HG02870 (cell line): ENCODE results near the gene CKS1B.
A peak's percentile ranks its signal among the peaks of the same experiment; 100 is the strongest.
"Not testable (repeated sequence)": the region's sequence is repeated elsewhere in the genome, so short reads cannot be mapped to it uniquely, and the experiment has no call there.

Experiments
- ATAC-seq: cut with Tn5 transposase; IDR thresholded peaks from one replicate; pipeline ENCODE4 v1.9.1; 2021; ENCODE audit warnings: mild to moderate bottlenecking, moderate library complexity; ENCODE audit not compliant: unreplicated experiment

The CKS1B gene

DNA sequence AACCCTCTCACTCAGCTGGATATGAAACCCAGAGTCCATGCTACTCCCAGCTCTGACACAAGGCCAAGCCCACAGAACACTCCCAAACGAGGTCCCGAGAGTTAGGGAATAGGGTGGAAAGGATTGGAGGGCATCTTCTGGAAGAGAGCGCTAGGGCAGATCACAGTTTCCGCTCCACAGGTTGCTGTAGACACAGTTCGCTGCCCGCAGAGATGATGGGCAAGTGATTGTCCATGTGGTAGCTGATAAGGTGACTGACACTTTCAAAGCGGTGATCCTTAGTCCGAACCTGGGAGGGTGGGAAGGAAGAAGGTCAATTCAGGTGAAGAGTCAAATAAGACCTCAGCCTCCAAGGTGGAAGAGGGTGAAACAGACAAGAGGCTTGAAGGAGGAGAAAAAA is 10.8 kb upstream of the CKS1B start:
- no peak for ATAC-seq

DNA sequence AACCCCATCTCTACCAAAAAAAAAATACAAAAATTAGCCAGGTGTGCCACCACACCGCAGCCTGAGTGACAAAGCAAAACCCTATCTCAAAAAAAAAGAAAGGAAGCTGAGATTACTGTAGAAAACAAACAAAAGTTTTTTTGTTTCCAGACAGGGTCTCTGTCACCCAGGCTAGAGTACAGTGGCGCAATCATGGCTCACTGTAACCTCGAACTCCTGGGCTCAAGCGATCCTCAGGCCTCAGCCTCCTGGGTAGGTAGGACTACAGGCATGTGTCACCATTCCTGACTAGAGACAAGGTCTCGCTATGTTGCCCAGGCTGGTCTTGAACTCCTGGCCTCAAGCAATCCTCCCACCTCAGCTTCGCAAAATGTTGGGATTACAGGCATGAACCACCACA is 10.1 kb upstream of the CKS1B start:
- ATAC-seq: no peak

DNA sequence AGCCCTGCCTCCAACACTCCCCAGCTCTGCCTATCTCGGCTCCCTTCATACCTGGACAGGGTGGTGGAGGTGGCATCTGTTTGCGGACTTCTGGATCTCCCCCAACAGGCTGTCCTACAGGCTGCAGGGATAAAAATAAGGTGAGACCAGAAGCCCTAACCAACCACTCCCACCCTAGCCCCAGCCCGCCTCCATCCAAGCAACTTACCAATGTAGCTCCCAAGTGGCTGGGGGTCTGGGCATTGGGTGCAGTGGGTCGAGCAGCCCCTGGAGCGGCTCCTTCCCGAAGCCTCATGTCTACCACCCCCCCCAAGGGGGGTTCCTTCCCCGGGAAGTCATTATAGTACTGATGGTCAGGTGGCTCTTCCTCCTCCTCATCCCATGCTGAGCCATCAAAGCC is 8.4 kb upstream of the CKS1B start:
- ATAC-seq: no peak

DNA sequence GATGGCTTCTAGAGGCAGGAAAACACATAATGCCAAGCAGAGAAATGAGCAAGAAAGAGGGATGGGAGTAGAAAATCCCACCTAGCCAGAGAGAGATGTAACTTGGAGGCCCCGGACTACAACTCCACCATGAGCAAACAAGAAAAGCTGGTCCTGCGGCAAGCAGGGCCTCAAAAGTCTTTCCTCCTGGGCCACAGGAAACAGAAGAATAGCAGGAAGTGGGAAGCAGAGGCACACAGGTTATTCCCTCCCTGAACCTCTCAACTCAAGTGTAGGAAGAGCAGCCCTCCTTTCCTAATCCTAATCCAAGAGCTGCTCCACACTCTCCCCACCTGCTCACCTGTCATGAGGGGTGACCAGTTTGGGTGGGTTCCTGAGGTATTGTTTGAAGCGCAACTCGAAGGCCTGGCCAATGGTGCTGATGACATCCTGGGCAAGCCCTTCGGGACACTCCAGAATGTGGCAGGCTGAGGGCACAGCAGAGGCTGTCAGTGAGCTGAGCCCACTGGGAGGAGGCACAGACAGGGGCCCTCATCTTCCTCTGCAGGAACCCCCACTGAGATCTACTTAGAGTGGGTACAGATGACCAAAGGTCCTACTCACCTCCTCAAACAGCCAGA is 7.0 kb upstream of the CKS1B start:
- no peak for ATAC-seq

DNA sequence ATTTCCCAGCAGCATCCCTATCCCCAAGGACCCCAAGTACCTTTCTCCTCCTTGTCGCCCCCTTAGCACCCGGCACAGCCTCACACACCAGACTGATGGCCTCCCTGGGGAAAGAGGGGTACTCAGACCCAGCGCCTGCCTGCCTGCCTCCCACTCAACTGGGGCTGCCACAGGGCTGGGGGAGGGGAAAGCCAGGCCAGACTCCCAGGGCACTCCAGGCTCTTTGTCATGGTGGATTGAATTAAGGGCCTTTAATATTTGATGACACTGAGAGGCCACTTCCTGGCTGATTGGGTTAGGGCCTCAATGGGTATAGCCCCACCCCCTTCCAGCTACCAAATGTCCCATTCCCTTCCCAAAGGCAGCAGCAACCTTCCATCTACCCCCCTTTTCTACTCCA is 5.8 kb upstream of the CKS1B start:
- no peak for ATAC-seq

DNA sequence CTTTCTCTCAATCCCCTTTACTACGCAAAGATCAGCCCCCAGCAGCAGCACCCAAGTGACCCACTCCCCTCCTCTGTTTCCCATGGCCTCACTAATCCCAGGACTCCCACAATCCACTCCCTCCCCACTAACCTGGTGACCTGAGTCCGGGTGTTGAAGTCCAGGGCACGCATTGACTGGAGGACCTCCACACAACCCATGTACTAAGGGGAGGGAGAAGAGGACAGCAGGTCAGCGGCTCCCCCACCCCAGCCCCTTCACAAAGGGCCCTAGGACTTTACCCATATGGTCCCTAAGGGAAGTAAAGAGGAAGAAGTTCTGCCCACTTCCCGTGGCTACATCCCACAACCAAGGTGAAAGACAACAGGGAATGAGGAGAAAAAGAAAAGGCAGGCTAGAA is 5.2 kb upstream of the CKS1B start:
- ATAC-seq: no peak

DNA sequence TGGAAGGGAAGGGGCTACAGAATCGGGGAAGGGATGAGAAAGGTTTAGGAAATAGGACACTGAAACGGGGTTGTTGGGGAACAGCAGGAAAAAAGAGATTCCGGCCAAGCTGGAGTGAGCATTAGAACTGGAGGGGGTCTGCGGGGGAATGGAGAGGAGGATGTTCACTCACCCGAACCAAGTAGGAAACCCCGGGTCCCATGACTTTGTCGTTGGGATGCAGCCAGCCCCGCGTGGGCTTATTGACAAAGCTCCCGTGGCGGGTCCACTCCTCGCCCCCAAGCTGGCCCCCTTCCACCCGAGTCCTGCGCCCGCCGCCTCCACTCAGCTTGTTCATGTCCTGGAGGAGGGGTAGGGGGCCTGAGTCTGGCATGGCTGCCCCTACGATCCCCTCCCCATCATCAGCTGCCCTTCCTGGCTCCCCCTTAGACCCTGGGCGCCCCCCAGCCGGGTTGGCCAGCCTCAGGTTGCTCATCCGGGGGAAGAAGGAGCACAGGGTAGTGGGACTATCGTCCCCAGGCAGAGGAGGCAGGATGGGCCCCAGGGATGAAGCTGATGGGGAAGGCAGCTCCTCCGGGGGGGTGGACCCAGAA is 4.5 kb upstream of the CKS1B start:
- ATAC-seq: no peak

DNA sequence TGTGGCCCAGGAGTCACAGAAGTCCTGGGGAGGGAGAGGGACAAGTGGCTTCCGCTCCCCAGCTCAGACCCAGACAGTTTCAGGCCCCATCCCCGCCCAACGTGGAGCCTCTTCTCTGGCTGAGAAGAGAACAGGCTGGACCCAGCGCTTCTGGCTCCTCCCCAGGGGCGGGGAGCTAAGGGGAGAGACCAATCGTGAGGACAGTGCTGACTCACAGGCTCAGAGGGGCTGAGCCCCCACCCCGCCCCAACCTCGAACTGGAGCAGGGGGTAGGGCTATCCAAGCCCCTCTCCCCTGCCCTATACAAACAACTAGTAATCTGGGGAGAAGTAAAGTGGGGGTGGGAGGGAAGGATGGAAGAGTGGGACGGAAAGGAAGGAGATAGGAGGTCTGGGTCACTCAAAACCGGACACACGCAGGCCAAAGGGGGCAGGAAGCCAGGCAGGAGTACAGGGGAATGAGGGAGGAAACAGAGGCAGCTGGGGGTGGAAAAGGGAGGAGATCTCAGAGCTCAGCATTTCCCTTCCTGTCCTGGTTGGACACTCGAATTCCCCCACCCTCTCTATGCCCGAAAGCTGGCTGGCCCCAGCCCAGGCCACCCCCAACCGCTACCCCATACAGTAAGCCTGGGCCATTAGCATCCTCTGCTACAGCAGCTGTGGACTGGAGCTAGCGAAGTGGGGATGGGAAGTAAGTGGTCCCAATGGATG is 3.7 kb upstream of the CKS1B start, which contains the start of gene SHC1:
Gene SHC1, minus strand, starts transcription at position 117 of the 710 bp plus-strand sequence. CDS start 221 bp downstream, outside the sequence.
- ATAC-seq: peak; percentile 24

DNA sequence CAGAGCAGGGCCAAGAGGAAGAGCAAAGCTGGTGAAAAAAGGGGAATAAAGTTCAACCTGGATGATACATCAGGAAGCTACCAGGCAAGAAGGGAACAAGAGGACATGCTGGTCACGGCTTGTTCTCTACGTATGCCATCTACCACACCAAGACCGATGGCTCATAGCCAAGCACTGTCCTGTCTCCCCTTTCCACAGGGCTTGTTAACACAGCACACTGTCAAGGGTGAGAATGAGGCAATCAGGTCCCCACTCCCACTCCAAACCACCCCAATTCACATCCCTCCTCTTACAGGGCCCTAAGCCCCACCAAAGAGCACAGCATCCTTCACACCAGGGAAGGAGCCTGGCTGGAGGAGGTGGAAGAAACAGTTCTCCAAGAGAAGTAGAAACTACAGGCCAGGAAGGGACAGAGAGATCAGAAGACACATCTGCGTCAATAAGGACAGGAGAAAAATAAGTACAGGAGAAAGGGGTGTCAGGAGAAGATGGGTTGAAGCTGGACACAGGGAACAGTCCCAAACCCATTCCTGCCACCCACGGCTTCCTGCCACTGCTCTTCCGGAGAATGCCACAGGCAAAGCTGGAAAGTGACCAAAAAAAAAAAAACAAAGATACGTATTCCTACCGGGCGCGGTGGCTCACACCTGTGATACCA is 3.0 kb upstream of the CKS1B start:
- no peak for ATAC-seq

DNA sequence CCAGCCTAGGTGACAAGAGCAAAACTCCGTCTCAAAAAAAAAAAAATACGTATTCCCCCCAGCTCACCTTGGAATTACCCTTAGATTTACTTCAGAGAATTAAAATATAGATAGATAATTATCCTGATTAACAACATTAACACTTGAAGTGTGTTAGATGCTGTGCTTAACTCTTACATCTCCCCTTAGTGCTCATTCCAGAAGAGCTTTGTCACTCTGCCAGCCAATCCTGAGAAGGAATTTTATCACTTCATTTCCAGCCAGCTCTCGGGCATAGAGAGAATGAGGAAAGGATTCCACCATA is 2.3 kb upstream of the CKS1B start:
- no peak for ATAC-seq

DNA sequence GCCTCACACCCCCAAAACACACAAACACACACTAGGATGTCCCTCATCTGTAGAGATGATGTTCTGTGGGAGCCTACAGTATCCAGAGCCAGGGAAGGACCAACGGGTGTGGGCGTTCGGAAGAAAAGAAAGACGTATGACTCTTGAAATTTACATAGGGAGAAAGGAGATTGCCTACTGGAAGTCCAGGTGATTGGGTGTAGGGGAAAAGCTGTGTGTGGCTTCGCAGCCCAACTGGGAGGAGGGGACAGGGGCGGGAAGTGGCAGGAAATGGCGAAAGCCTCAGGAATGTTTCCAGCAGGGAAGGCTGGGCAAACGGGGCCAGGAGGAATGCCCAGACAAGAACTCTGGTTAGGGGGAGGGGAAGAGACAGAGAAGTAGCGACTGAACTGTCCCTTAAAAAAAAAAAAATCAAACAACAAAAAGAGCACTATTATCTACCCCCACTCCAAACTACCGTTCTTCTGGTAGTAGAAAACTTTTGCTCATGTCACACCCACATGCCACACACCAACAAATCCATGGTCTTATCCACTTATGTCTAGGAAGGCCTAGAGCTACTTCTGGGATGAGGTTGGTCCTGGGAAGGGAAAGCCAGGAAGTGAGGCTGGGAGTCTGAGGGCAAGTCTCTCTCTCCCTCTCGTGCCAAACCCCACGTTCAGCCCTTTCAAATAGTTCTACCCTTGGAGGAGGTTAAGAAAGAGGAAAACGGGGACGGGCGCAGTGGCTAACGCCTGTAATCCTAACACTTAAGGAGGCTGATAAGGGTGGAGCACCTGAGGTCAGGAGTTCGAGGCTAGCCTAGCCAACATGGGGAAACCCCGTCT is 1.8 kb upstream of the CKS1B start:
- no peak for ATAC-seq

DNA sequence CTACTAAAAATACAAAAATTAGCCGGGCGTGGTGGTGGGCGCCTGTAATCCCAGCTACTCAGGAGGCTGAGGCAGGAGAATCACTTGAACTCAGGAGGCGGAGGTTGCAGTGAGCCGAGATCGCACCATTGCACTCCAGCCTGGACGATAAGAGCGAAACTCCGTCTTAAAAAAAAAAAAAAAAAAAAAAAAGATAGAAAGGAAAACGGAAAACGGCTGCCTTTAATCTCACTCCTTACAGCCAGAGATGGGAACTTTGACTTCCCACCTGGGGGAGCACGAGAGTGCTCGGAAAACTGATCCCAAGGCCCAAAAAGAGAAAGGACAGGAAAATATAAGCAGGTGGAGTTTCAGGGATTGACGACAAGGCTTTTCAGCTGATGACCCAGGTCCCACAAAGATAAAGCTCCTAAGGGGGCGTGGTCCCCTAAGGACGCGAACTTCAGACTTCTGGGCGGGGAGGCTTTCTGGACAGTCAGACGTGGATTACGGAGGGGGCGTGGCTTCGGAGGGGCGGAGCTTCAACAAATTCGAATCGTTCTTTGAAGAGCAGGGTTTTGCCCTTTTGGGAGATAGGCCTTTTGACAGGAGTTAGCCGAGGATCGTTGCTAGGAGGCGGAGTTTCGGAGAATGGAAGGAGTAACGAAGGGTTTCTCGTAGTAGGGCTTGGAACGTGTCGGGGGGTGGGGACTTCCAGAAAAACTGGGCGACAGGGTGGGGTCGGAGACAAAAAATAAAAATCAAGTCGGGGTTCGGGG is 958 bp upstream of the CKS1B start:
- ATAC-seq: peak; percentile 13

DNA sequence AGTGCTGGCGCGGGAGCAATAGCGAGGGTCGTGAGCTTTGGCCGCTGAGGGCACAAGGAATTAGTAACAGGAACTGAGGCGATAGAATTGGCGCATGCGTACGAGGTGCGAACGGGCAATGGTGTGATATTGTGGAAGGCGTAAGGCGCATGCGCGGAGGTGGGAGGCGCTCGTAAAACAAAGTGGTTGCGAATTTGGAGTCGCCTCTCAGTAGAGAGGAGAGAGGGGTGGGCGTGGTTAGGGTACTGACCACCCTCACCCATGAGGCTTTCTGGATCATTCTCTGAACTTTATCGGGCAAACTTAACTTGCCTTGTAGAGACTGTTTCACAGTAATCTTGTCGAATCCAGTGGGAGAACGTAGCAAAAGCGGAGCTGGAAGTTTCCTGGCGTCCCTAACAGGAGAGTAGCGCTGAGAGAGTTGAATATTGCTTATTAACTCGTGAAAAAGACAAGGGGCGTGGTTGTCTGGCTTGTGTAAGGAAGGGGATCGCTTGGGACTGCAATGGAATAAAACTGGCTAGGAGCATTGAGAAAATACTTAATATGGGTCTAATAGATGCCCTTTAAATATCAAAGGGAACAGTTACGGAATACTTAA is 427 bp downstream of the CKS1B start:
- ATAC-seq: peak; percentile 36

DNA sequence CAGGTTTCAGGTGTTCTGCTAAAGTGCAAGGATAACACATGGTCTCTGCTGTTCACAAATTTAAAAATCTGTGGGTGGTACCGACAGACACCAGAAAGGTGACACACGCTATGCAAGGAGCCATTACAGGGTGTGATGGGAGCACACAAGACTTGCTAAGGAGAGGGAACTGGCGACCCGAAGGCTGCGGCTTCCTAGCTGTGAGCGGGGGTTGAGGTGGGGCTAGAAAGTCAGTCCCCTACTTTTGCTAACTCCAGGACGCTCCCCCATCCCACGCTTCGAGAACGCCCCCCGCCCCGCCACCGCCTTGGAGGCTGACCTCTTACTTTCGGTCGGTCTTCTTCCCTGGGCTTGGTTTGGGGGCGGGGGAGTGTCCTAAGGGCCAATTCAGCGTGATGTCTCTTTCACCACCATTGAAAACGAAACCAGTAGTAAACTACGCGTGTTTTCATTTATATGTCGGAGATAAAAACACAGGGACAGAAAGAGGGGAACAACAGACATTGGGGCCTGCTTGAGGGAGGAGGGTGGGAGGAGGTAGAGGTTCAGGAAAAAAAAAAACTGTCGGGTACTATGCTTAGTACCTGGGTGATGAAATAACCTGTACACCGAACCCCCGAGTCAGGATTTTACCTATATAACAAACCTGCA is 1.1 kb downstream of the CKS1B start:
- no peak for ATAC-seq

DNA sequence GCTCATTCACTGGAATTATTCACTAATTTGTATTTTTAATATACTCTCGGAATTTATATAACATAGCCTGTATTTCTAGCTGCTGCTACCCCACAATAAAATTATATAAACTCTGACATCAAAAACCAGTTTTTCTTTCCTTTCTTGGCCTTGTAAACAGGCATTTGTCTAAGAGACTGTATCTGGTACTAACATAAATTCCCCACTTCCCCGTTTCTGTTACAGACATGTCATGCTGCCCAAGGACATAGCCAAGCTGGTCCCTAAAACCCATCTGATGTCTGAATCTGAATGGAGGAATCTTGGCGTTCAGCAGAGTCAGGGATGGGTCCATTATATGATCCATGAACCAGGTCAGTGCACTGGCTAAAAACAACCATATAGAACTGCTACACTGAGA is 3.3 kb downstream of the CKS1B start:
- not testable (repeated sequence) for ATAC-seq

DNA sequence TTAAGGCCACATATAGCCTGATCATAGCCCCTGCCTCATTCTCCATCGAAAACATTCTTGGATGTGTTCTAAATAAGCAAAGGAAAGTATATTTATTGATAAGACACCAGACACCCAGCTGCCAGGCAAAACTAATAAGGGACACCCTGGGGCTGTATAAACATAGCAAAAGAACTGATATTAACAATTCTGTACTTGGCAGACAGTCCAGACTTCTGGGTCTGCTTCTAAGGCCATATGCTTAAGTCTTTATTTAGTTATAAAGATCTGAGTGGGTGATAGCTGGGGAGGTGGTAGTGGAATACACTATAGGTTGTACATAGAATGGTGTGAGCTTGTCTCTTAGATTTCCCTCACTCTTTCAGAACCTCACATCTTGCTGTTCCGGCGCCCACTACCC is 3.9 kb downstream of the CKS1B start:
- no peak for ATAC-seq

DNA sequence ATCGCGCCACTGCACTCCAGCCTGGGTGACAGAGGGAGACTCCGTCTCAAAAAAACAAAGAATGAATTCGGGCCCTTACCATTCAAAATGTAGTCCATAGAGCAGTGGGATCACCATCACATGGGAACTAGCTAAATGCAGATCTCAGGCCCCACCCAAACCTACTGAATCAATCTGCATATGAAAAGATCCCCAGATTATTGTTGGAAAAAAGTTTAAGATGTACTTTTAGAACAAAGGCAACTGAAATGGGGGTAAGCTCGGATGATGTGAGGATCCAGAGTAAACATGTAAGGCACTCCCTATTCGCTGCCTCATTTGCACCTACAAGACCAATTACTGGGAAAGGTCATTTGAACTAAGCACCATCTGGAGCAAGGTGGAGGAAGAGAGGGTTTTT is 7.9 kb downstream of the CKS1B start:
- ATAC-seq: no peak

DNA sequence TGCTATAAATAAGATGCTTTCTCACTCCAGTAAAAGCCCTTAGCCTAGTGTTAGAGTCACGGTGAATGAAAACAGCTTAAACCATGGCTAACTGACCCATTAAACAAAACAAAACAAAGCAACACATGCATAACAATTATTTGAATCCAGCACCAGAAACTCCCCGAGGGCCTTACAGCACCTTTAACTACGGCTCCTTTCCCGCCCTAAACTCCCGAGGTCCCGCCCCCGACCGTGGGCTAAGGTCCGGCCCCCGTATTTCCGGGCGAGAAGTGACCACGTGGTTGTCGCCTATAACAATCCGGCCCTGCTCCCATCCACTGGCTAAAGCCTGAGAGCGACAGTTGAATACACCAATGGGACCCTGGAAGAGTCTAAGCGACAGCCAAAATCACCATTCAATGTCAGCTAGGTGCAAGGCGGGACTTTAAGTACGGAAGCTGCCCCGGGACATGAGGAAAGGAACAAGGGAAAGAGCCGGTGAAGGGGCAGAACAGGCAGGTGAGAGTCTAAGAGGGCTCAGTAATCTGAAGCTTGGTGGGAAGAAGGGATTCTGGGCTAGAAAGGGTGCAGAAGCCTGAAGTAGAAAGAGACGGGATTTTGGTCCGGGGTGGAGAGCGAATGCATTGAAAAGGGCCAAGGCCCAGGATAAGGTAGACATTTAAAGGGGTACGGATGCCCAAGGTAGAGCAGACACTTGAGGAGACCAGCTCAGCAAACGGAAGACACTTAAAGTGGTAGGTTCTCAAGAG is 8.6 kb downstream of the CKS1B start, which contains the start of gene FLAD1:
Gene FLAD1, plus strand, starts transcription at position 448 of the 752 bp plus-strand sequence. CDS start 351 bp downstream, outside the sequence.
- ATAC-seq: peak; percentile 99
